Panc1 (cell line): ENCODE data around the gene HFE. TPM values are rescaled to one million over a fixed set of nuclear protein-coding genes. Genes with fewer than 3 reads are reported as not detected.
"Not testable (repeated sequence)": the region's sequence is repeated elsewhere in the genome, so short reads cannot be mapped to it uniquely, and the experiment has no call there.

Source experiments
- ATAC-seq: fragments of 200-7000 bp; cut with Tn5 transposase; 2 replicates; pipeline ENCODE4 v1.9.1; 2020; ENCODE audit warnings: mild to moderate bottlenecking, moderate library complexity
- BruUV-seq: library from RNA; stranded (reverse); fragments of 400-500 nt; replicated peaks from 2 replicates; lab custom pipeline; 2021; lab: Mats Ljungman, UMichigan
- CTCF ChIA-PET: fragments of 300-600 bp; sonication (Branson Sonifier 250); formaldehyde crosslinking; loops from one replicate; lab custom pipeline; 2022; ENCODE audit warnings: antibody characterized with exemption; lab: Charles Lee
- POLR2A ChIA-PET: fragments of 300-600 bp; sonication (Branson Sonifier 250); formaldehyde crosslinking; loops from one replicate; lab custom pipeline; 2022; ENCODE audit warnings: antibody characterized with exemption; lab: Charles Lee
- DNase-seq: peaks from one replicate; pipeline ENCODE4 v3.0.0-alpha.2; 2010; ENCODE audit warnings: low read depth, low spot score
- H3K27ac ChIP-seq: 2 replicates; pipeline ENCODE4 v1.5.1; 2011; ENCODE audit warnings: mild to moderate bottlenecking, low read length, inconsistent platforms
- H3K27me3 ChIP-seq: fragments of 200-500 bp; sonication (Bioruptor generic); 2 replicates; pipeline ENCODE4 v1.6.0; 2014; ENCODE audit warnings: low read length, inconsistent platforms; ENCODE audit not compliant: control insufficient read depth, insufficient read depth
- H3K36me3 ChIP-seq: fragments of 200-500 bp; sonication (Bioruptor generic); 2 replicates; pipeline ENCODE4 v1.5.1; 2014; ENCODE audit warnings: inconsistent platforms, mild to moderate bottlenecking, low read length, moderate library complexity; ENCODE audit not compliant: control insufficient read depth, insufficient read depth
- H3K4me1 ChIP-seq: 2 replicates; pipeline ENCODE4 v1.5.1; 2011; ENCODE audit warnings: inconsistent platforms, mild to moderate bottlenecking, low read length, moderate library complexity; ENCODE audit not compliant: control insufficient read depth, insufficient read depth
- H3K4me3 ChIP-seq, 2 experiments: 2 replicates each; pipeline ENCODE4 v1.5.1; 2011 to 2012; ENCODE audit warnings: low read depth in 2 of 2, low read length in 2 of 2, mild to moderate bottlenecking in 2 of 2, inconsistent platforms in 1 of 2, moderate library complexity in 1 of 2
- H3K9me3 ChIP-seq: fragments of 200-500 bp; sonication (Bioruptor generic); 2 replicates; pipeline ENCODE4 v1.5.1; 2014; ENCODE audit warnings: low read depth, mild to moderate bottlenecking, inconsistent platforms, low read length, moderate library complexity; ENCODE audit not compliant: control insufficient read depth, insufficient read depth
- CTCF ChIP-seq: fragments of 450-650 bp; IDR thresholded peaks from 2 replicates; pipeline ENCODE4 v1.5.1; 2017; ENCODE audit warnings: mild to moderate bottlenecking
- POLR2AphosphoS5 ChIP-seq: IDR thresholded peaks from 2 replicates; pipeline ENCODE4 v1.6.1; 2012; ENCODE audit warnings: mild to moderate bottlenecking, low read depth, low read length, moderate library complexity
- REST ChIP-seq, 2 experiments: IDR thresholded peaks; 2 replicates each; pipeline ENCODE4 v1.6.1; 2011 to 2012; ENCODE audit warnings: low read depth in 2 of 2, control low read depth in 1 of 2, low read length in 1 of 2, mild to moderate bottlenecking in 1 of 2, moderate library complexity in 1 of 2; ENCODE audit not compliant: insufficient read depth in 1 of 2
- SIN3A ChIP-seq: IDR thresholded peaks from 2 replicates; pipeline ENCODE4 v1.6.1; 2012; ENCODE audit warnings: low read depth, mild to moderate bottlenecking, low read length, moderate library complexity, borderline replicate concordance; ENCODE audit not compliant: insufficient read depth
- TCF7L2 ChIP-seq: IDR thresholded peaks from 2 replicates; pipeline ENCODE4 v1.6.1; 2011; ENCODE audit warnings: mild to moderate bottlenecking, low read depth, low read length, inconsistent platforms
- in situ Hi-C: cut with HindIII; loops from 2 replicates; pipeline ENCODE4 v1.10.0; 2016; ENCODE audit warnings: low sequenced_read_pairs, low pct_unique_long_range_greater_than_20kb
- intact Hi-C: fragments of 100-400 bp; cut with micrococcal nuclease; formaldehyde crosslinking; loops from one replicate; pipeline ENCODE4 v1.10.0; 2022; ENCODE audit not compliant: unreplicated experiment
- total RNA-seq: library from RNA; stranded (reverse); gene quantifications from one replicate; pipeline ENCODE4 v1.2.1, GENCODE V29; 2021; ENCODE audit not compliant: unreplicated experiment

HFE gene
- total RNA-seq, 1 experiment from 2014 or later, result 12.1 TPM

- POLR2A ChIA-PET, result interaction anchor here (0.5 to 0.6 kb wide), 3 partner anchors 74 to 127 kb away, joined by 3 to 9 read pairs (median 4); no protein-coding TSS in a partner anchor
- BruUV-seq, ATAC-seq: not testable (repeated sequence)
Observed at GRCh38 chr6:26081096-26081495, 6.1 kb upstream of the HFE start.

GRCh38 chr6:26086211-26086610 is 1.0 kb upstream of the HFE start:
- ChIA-PET CTCF (interaction anchor here (0.8 kb wide), 1 partner anchor 11 kb away, joined by 3 read pairs; no protein-coding TSS in a partner anchor), POLR2A (interaction anchor here (0.6 kb wide), 1 partner anchor 135 kb away, joined by 7 read pairs; no protein-coding TSS in a partner anchor)
- in situ Hi-C loops, result no loop called here
- H3K9me3 ChIP-seq, result peaks cover 6% of the 10 kb centered on the region; the same call in 1 of the 2 replicates
- H3K4me3 ChIP-seq, result no peak overlapping the region
- no peaks in the 10 kb centered on the region for H3K27me3 ChIP-seq
- no TSS peak for BruUV-seq
- intact Hi-C loops, result no loop called here
- no peak for TF ChIP-seq TCF7L2
- no peak for TF ChIP-seq REST (IDR thresholded peaks at IDR 0.05; ENCODE audit: insufficient read depth in 1 of 2, low read depth in 2 of 2, low read length in 1 of 2)
- TF ChIP-seq SIN3A, result no peak
- no peak for TF ChIP-seq CTCF
- no peak for TF ChIP-seq POLR2AphosphoS5
- H3K27ac ChIP-seq, result no peak overlapping the region; the same call in 1 of the 2 replicates
- ATAC-seq (no peak), DNase-seq (no peak)
- no peaks in the 10 kb centered on the region for H3K36me3 ChIP-seq
- peaks cover 17% of the 10 kb centered on the region; the same call in 1 of the 2 replicates for H3K4me1 ChIP-seq

More at GRCh38 chr6:26081096-26081495, 6.1 kb upstream of the HFE start:
- CTCF ChIA-PET, result interaction anchor here (0.6 kb wide), 2 partner anchors 21 to 1780 kb away, joined by 6 to 7 read pairs; no protein-coding TSS in a partner anchor
- intact Hi-C loops, H3K27ac ChIP-seq, H3K4me1 ChIP-seq, H3K4me3 ChIP-seq, in situ Hi-C loops, H3K36me3 ChIP-seq, H3K9me3 ChIP-seq, DNase-seq, H3K27me3 ChIP-seq: not testable (repeated sequence)

- BruUV-seq, result TSS peak; percentile 83
- Histone ChIP-seq H3K4me3 (peak overlapping the region; percentile 61 to 85), H3K4me1 (peaks cover 17% of the 10 kb centered on the region; the same call in 1 of the 2 replicates), H3K27ac (peak overlapping the region; percentile 96), H3K9me3 (no peaks in the 10 kb centered on the region), H3K27me3 (no peaks in the 10 kb centered on the region), H3K36me3 (no peaks in the 10 kb centered on the region)
- POLR2A ChIA-PET, result interaction anchor here (0.6 kb wide), 1 partner anchor 184 kb away, joined by 5 read pairs; no protein-coding TSS in a partner anchor
- CTCF ChIA-PET, result interaction anchor here (0.6 kb wide), 1 partner anchor 22 kb away, joined by 4 read pairs; no protein-coding TSS in a partner anchor
- ATAC-seq (0 out of 2 replicates have a peak, but pooled peaks have one; percentile 26), DNase-seq (no peak)
- intact Hi-C loops, result no loop called here
- in situ Hi-C loops, result no loop called here
- TF ChIP-seq SIN3A, result no peak
- TF ChIP-seq REST (IDR thresholded peaks at IDR 0.05; ENCODE audit: insufficient read depth in 1 of 2, low read depth in 2 of 2, low read length in 1 of 2), result no peak
- TF ChIP-seq TCF7L2, result no peak
- no peak for TF ChIP-seq CTCF
- TF ChIP-seq POLR2AphosphoS5, result no peak
Observed at GRCh38 chr6:26088344-26088743, 1.1 kb downstream of the HFE start.
